ENCODE results near the gene TGFBR1. TPM values are rescaled to one million over a fixed set of nuclear protein-coding genes. Genes with fewer than 3 reads are reported as not detected.

Gene TGFBR1
- total and polyA plus RNA-seq, 7 donors, result 5.3 to 25.7 (median 18.3) TPM

DNA sequence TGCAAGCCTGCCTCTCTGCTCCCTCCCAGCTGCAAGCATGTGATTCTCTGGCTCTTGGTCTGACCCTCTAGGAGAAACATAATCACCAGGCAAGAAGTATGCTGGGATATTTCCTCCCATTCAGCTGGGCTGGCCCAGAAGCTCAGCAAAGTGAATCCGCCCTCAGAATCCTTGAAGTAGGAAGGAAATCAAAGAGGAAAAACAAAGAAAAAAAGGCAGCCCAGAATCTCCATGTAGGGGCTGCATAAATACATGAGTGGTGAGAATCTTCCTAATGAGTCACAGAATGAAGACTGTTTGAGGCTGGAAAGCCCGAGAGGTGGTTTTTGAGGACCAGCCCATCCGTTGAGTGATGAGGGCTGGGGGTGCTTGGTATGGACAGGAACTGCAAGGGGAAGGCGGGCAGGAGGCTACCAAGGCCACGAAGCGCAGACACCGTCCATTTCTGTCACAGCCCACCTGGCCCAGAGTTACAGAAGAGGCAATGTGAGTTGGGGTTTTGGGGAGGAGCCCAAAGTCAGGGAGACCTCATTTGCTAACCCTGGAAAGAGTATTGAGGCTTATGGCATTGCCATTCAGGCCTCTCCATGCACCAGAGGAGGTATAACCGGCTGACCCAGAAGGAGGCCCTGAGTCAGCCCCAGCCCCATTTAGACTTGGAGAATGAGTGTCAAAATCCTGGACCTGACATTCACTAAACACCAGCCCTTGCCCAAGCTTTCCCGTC is 33.4 kb upstream of the TGFBR1 start:
- intact Hi-C loops (cut with DNase I), result no loop called here
- Histone ChIP-seq H3K27ac (no peak overlapping the region), H3K27me3 (ENCODE audit: insufficient read depth in 3 of 3, low read length in 2 of 3) (no peaks in the 10 kb centered on the region), H3K36me3 (ENCODE audit: insufficient read depth in 1 of 2, low read depth in 1 of 2) (peaks cover 0 to 4% of the 10 kb centered on the region in 2 donors), H3K9me3 (no peaks in the 10 kb centered on the region), H3K4me1 (no peaks in the 10 kb centered on the region), H3K4me3 (no peak overlapping the region)
- no peak for TF ChIP-seq CTCF (IDR thresholded peaks at IDR 0.05)
- no peak for DNase-seq
- WGBS, 3 donors, result 81 to 91% (median 83%) methylated on average over 9 of the region's 9 CpGs
- no peak for ATAC-seq

DNA sequence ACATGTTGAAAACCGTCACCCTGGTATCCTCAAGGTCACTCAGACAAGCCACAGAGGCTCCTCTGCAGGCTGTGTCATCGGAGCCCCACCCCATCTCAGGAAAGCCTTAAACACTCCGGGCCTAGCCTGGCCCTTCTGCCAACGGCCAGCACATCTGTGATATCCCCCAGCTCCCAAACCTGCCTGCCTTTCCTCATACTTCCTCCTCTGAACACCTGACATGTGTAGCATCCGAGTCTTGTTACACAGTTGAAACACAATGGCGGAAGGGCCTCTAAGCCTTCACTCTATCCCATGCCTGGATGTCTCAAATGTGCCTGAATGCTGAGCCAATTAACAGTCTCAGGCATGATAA is 32.9 kb upstream of the TGFBR1 start:
- no peaks in the 10 kb centered on the region for H3K4me1 ChIP-seq
- peaks cover 0 to under 1% of the 10 kb centered on the region in 2 donors for H3K36me3 ChIP-seq (ENCODE audit: insufficient read depth in 1 of 2, low read depth in 1 of 2)
- H3K27ac ChIP-seq, result no peak overlapping the region
- intact Hi-C loops (cut with DNase I), result no loop called here
- ATAC-seq (no peak), DNase-seq (no peak)
- H3K9me3 ChIP-seq, result no peaks in the 10 kb centered on the region
- TF ChIP-seq CTCF (IDR thresholded peaks at IDR 0.05), result no peak
- H3K4me3 ChIP-seq, result no peak overlapping the region
- 67 to 73% (median 71%) methylated on average over 6 of the region's 6 CpGs for WGBS, 3 donors
- no peaks in the 10 kb centered on the region for H3K27me3 ChIP-seq (ENCODE audit: insufficient read depth in 3 of 3, low read length in 2 of 3)

- Histone ChIP-seq H3K27ac (no peak overlapping the region), H3K4me3 (no peak overlapping the region), H3K36me3 (ENCODE audit: insufficient read depth in 1 of 2, low read depth in 1 of 2) (no peaks in the 10 kb centered on the region), H3K27me3 (ENCODE audit: insufficient read depth in 3 of 3, low read length in 2 of 3) (no peaks in the 10 kb centered on the region), H3K9me3 (no peaks in the 10 kb centered on the region), H3K4me1 (no peaks in the 10 kb centered on the region)
- no peak for TF ChIP-seq CTCF (IDR thresholded peaks at IDR 0.05)
- ATAC-seq, result no peak
- DNase-seq, result no peak
- intact Hi-C loops (cut with DNase I), result no loop called here
- WGBS, 3 donors, result 40 to 42% (median 41%) methylated on average over 2 of the region's 2 CpGs
Measured at GRCh38 chr9:99073347-99073746, 31.6 kb upstream of the TGFBR1 start.

- H3K36me3 ChIP-seq (ENCODE audit: insufficient read depth in 1 of 2, low read depth in 1 of 2), result no peaks in the 10 kb centered on the region
- no peaks in the 10 kb centered on the region for H3K4me1 ChIP-seq
- H3K9me3 ChIP-seq, result no peaks in the 10 kb centered on the region
- TF ChIP-seq CTCF (IDR thresholded peaks at IDR 0.05), result no peak
- no peaks in the 10 kb centered on the region for H3K27me3 ChIP-seq (ENCODE audit: insufficient read depth in 3 of 3, low read length in 2 of 3)
- WGBS, 3 donors, result 83 to 87% (median 83%) methylated on average over 8 of the region's 8 CpGs
- no peak overlapping the region for H3K27ac ChIP-seq
- intact Hi-C loops (cut with DNase I), result no loop called here
- ATAC-seq (no peak), DNase-seq (no peak)
- H3K4me3 ChIP-seq, result no peak overlapping the region
Measured at GRCh38 chr9:99073985-99074901, 30.7 kb upstream of the TGFBR1 start.
